Keratinocyte (primary cell): ENCODE data around the gene SLC29A1. TPM values are rescaled to one million over a fixed set of nuclear protein-coding genes. Genes with fewer than 3 reads are reported as not detected.

Experiments
- DNase-seq: peaks from one replicate; pipeline ENCODE4 v3.0.0-alpha.2; 2011; ENCODE audit warnings: low read depth, missing footprints, low spot score
- FAIRE-seq: peaks from 2 replicates; lab custom pipeline; 2011; peaks lifted over from hg19 to GRCh38; lab: Jason Lieb, UNC
- H2AFZ ChIP-seq: 2 replicates; pipeline ENCODE4 v1.6.0; 2012; ENCODE audit warnings: low read length, control low read depth, inconsistent platforms; ENCODE audit not compliant: control insufficient read depth
- H3K27ac ChIP-seq: 2 replicates; pipeline ENCODE4 v1.5.1; 2011; ENCODE audit warnings: low read length; ENCODE audit not compliant: control insufficient read depth, insufficient read depth
- H3K27me3 ChIP-seq: 3 replicates; pipeline ENCODE4 v1.6.0; 2011; ENCODE audit warnings: low read length; ENCODE audit not compliant: control insufficient read depth, insufficient read depth; ENCODE audit errors: extremely low read depth
- H3K36me3 ChIP-seq, 2 experiments: 2 replicates in 1 of 2; 3 replicates in 1 of 2; pipeline ENCODE4 v1.5.1; 2011; ENCODE audit warnings: low read length in 2 of 2, mild to moderate bottlenecking in 1 of 2; ENCODE audit not compliant: control insufficient read depth in 2 of 2, insufficient read depth in 2 of 2; ENCODE audit errors: extremely low read depth in 1 of 2
- H3K4me1 ChIP-seq: 3 replicates; pipeline ENCODE4 v1.5.1; 2011; ENCODE audit warnings: low read length; ENCODE audit not compliant: control insufficient read depth, insufficient read depth; ENCODE audit errors: extremely low read depth
- H3K4me2 ChIP-seq: 3 replicates; pipeline ENCODE4 v1.6.0; 2011; ENCODE audit warnings: low read depth, low read length; ENCODE audit not compliant: control insufficient read depth, insufficient read depth; ENCODE audit errors: extremely low read depth
- H3K4me3 ChIP-seq, 3 experiments: fragments of 200-600 bp in 1 of 3; sonication (generic) in 1 of 3; 2 replicates in 2 of 3; 3 replicates in 1 of 3; pipeline ENCODE4 v1.5.1; 2011 to 2016; ENCODE audit warnings: low read length in 3 of 3, mild to moderate bottlenecking in 3 of 3, control low read depth in 2 of 3, inconsistent platforms in 1 of 3, low read depth in 1 of 3, mixed read lengths in 1 of 3, mixed run types in 1 of 3, moderate library complexity in 1 of 3; ENCODE audit not compliant: control insufficient read depth in 2 of 3, insufficient read depth in 2 of 3; ENCODE audit errors: extremely low read depth in 1 of 3
- H3K79me2 ChIP-seq: 2 replicates; pipeline ENCODE4 v1.6.0; 2012; ENCODE audit warnings: low read length; ENCODE audit not compliant: control insufficient read depth, insufficient read depth
- H3K9ac ChIP-seq: 3 replicates; pipeline ENCODE4 v1.6.0; 2011; ENCODE audit warnings: low read length; ENCODE audit not compliant: control insufficient read depth, insufficient read depth; ENCODE audit errors: extremely low read depth
- H3K9me1 ChIP-seq: 3 replicates; pipeline ENCODE4 v1.6.0; 2011; ENCODE audit warnings: low read length; ENCODE audit not compliant: control insufficient read depth, insufficient read depth; ENCODE audit errors: extremely low read depth
- H3K9me3 ChIP-seq: 2 replicates; pipeline ENCODE4 v1.5.1; 2012; ENCODE audit warnings: low read depth, low read length; ENCODE audit not compliant: control insufficient read depth
- H4K20me1 ChIP-seq: 3 replicates; pipeline ENCODE4 v1.6.0; 2011; ENCODE audit warnings: low read length; ENCODE audit not compliant: control insufficient read depth, insufficient read depth; ENCODE audit errors: extremely low read depth
- EZH2 ChIP-seq: IDR thresholded peaks from one replicate; pipeline ENCODE4 v1.6.1; 2012; ENCODE audit warnings: inconsistent platforms, mild to moderate bottlenecking, low read length, moderate library complexity
- dilution Hi-C: fragments of 300-500 bp; cut with MboI; formaldehyde crosslinking; loops from one replicate; pipeline ENCODE4 v1.7.0; 2020; ENCODE audit warnings: low sequenced_read_pairs; ENCODE audit not compliant: extremely low pct_ligation_motif_present
- polyA plus RNA-seq, 5 experiments: library from polyadenylated mRNA; depleted of rRNA in 3 of 5; stranded (reverse) in 3 of 5; stranded (forward) in 1 of 5; unstranded in 1 of 5; fragments of >200 nt; gene quantifications; 1 replicate in 1 of 5; 2 replicates in 3 of 5; 3 replicates in 1 of 5; pipeline versions ENCODE4 v1.2.1 to v1.2.3, GENCODE V29; 2011 to 2012; ENCODE audit warnings: missing spikeins in 2 of 5, low read depth in 1 of 5, low replicate concordance in 1 of 5
- TF ChIP-seq, protein P1 (sequence below), 3 experiments: IDR thresholded peaks in 1 of 3; conservative IDR thresholded peaks in 1 of 3; optimal IDR thresholded peaks in 1 of 3; 2 replicates in 2 of 3; 3 replicates in 1 of 3; pipeline versions ENCODE3 to v1.5.1; 2011; ENCODE audit warnings: low read length in 3 of 3, mild to moderate bottlenecking in 3 of 3, moderate library complexity in 2 of 3, control low read depth in 1 of 3, inconsistent platforms in 1 of 3; ENCODE audit not compliant: insufficient read depth in 2 of 3; ENCODE audit errors: extremely low read depth in 1 of 3

SLC29A1 gene
- polyA plus RNA-seq, 1 donor (not counting 4 experiments of a cell fraction or from before 2014, with no cell fraction given): 51.0 TPM

DNA sequence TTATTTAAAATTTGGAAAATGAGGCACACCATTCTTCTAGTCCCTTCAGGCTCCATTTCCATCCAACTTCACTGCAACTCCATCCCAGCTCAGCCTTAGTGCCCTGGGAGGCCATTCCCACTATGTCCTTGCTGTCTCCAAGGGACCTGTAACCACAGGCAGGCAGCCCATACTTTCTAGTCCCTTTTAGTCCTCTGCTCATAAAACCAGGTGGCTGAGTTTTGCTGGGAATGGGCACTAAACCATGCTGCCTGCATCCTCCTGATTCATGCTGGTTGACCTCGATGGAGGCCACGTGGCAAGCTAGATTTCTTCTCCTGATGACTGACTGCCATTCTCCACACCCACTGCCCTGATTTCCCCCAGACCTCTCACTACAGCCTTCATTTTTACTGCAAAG, 34.1 kb upstream of the SLC29A1 start:
- FAIRE-seq (no peak), DNase-seq (no peak)
- no peaks in the 10 kb centered on the region for H3K9me1 ChIP-seq
- no peaks in the 10 kb centered on the region for H3K4me1 ChIP-seq
- H2AFZ ChIP-seq: no peak overlapping the region
- no peak overlapping the region for H3K4me3 ChIP-seq
- dilution Hi-C loops: no loop called here
- H3K4me2 ChIP-seq: no peak overlapping the region
- TF ChIP-seq, protein P1, sequence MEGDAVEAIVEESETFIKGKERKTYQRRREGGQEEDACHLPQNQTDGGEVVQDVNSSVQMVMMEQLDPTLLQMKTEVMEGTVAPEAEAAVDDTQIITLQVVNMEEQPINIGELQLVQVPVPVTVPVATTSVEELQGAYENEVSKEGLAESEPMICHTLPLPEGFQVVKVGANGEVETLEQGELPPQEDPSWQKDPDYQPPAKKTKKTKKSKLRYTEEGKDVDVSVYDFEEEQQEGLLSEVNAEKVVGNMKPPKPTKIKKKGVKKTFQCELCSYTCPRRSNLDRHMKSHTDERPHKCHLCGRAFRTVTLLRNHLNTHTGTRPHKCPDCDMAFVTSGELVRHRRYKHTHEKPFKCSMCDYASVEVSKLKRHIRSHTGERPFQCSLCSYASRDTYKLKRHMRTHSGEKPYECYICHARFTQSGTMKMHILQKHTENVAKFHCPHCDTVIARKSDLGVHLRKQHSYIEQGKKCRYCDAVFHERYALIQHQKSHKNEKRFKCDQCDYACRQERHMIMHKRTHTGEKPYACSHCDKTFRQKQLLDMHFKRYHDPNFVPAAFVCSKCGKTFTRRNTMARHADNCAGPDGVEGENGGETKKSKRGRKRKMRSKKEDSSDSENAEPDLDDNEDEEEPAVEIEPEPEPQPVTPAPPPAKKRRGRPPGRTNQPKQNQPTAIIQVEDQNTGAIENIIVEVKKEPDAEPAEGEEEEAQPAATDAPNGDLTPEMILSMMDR (optimal IDR thresholded peaks at IDR 0.05 in 1 of 3, IDR thresholded peaks at IDR 0.05 in 1 of 3, conservative IDR thresholded peaks at IDR 0.05 in 1 of 3; ENCODE audit: extremely low read depth in 1 of 3, insufficient read depth in 2 of 3, low read length in 3 of 3): no peak
- H3K9ac ChIP-seq: no peak overlapping the region
- H3K36me3 ChIP-seq: no peaks in the 10 kb centered on the region
- H3K9me3 ChIP-seq: no peaks in the 10 kb centered on the region
- no peak overlapping the region for H3K27ac ChIP-seq
- no peaks in the 10 kb centered on the region for H3K79me2 ChIP-seq
- no peaks in the 10 kb centered on the region for H4K20me1 ChIP-seq
- H3K27me3 ChIP-seq: no peaks in the 10 kb centered on the region

DNA sequence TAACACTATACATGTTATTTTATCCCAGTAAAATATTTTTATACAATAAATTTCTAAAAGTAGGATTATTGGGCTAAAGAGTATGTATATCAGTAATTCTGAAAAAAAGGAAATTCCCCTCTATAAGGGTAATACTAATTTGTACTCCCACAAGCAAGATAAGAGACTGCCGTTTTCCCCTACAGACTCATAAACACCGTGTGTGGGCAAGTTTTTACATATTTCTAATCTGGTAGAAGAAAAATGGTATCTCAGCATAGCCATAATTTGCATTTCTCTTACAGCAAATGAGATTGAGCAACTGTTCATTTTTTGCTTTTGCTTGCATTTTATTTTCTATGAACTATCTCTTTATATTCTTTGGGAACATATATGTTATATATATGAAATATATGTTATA, 32.7 kb upstream of the SLC29A1 start:
- H2AFZ ChIP-seq: no peak overlapping the region
- H4K20me1 ChIP-seq: no peaks in the 10 kb centered on the region
- H3K36me3 ChIP-seq: no peaks in the 10 kb centered on the region
- no peak for FAIRE-seq
- dilution Hi-C loops: no loop called here
- no peak for DNase-seq
- H3K9me1 ChIP-seq: no peaks in the 10 kb centered on the region
- no peak for TF ChIP-seq EZH2
- TF ChIP-seq, protein P1 (optimal IDR thresholded peaks at IDR 0.05 in 1 of 3, IDR thresholded peaks at IDR 0.05 in 1 of 3, conservative IDR thresholded peaks at IDR 0.05 in 1 of 3; ENCODE audit: extremely low read depth in 1 of 3, insufficient read depth in 2 of 3, low read length in 3 of 3): no peak
- no peak overlapping the region for H3K9ac ChIP-seq
- no peaks in the 10 kb centered on the region for H3K4me1 ChIP-seq
- no peaks in the 10 kb centered on the region for H3K79me2 ChIP-seq
- no peaks in the 10 kb centered on the region for H3K9me3 ChIP-seq
- H3K4me2 ChIP-seq: no peak overlapping the region
- H3K27ac ChIP-seq: no peak overlapping the region
- H3K4me3 ChIP-seq: no peak overlapping the region
- H3K27me3 ChIP-seq: no peaks in the 10 kb centered on the region
